T-helper 1 cell treated with Interleukin-12 subunit alpha and Interleukin-12 subunit beta and Interleukin-4 antibody, amounts not matched to agents 30 ng/mL and 1 ng/mL, for 36 hours (primary cell): ENCODE measurements around the gene C1orf232. TPM values are rescaled to one million over a fixed set of nuclear protein-coding genes. Genes with fewer than 3 reads are reported as not detected.

Source experiments
- intact Hi-C: fragments of 100-400 bp; cut with micrococcal nuclease; formaldehyde crosslinking; loops from one replicate; pipeline ENCODE4 v1.15.1; 2024
- total RNA-seq: library from RNA; stranded (reverse); gene quantifications from 2 replicates; pipeline ENCODE4 v1.2.3, GENCODE V29; 2022

Gene C1orf232
- total RNA-seq, 1 donor from 2014 or later = not detected

GRCh38 chr1:26158271-26158907 lies 10.4 kb downstream of the C1orf232 start:
- intact Hi-C loops = no loop called here

GRCh38 chr1:26156285-26157038 lies 12.3 kb downstream of the C1orf232 start:
- intact Hi-C loops = no loop called here

GRCh38 chr1:26155370-26156284 lies 13.1 kb downstream of the C1orf232 start:
- intact Hi-C loops = no loop called here

GRCh38 chr1:26154750-26155149 lies 14.0 kb downstream of the C1orf232 start:
- intact Hi-C loops = no loop called here

- intact Hi-C loops = no loop called here
Observed at GRCh38 chr1:26153966-26154532, 14.7 kb downstream of the C1orf232 start.

GRCh38 chr1:26148887-26149286 lies 19.9 kb downstream of the C1orf232 start:
- intact Hi-C loops = no loop called here

- intact Hi-C loops = loop anchor here (1.0 kb wide), 6 partner anchors 19 to 251 kb away; partner anchors contain the start of gene PDIK1L
Observed at GRCh38 chr1:26145960-26146294, 22.8 kb downstream of the C1orf232 start.

- intact Hi-C loops = loop anchor here (1.0 kb wide), 6 partner anchors 19 to 250 kb away; partner anchors contain the start of gene PDIK1L
Observed at GRCh38 chr1:26145041-26145959, 23.5 kb downstream of the C1orf232 start.

- intact Hi-C loops = no loop called here
Observed at GRCh38 chr1:26142159-26142558, 26.6 kb downstream of the C1orf232 start.

GRCh38 chr1:26138974-26139558 lies 29.7 kb downstream of the C1orf232 start:
- intact Hi-C loops = no loop called here

- intact Hi-C loops = no loop called here
Observed at GRCh38 chr1:26134466-26134865, 34.3 kb downstream of the C1orf232 start.

GRCh38 chr1:26132834-26133167 lies 36.0 kb downstream of the C1orf232 start:
- intact Hi-C loops = no loop called here

- intact Hi-C loops = no loop called here
Observed at GRCh38 chr1:26132128-26132833, 36.5 kb downstream of the C1orf232 start.

- intact Hi-C loops = no loop called here
Observed at GRCh38 chr1:26130695-26131094, 38.1 kb downstream of the C1orf232 start.

GRCh38 chr1:26129778-26130177 lies 39.0 kb downstream of the C1orf232 start:
- intact Hi-C loops = loop anchor here (5.0 kb wide), 3 partner anchors 148 to 697 kb away; partner anchors contain the start of genes HMGN2 and MACO1

GRCh38 chr1:26127235-26128163 lies 41.3 kb downstream of the C1orf232 start:
- intact Hi-C loops = loop anchor here (5.0 kb wide), 3 partner anchors 150 to 695 kb away; partner anchors contain the start of genes HMGN2 and MACO1

GRCh38 chr1:26126321-26127084 lies 42.3 kb downstream of the C1orf232 start:
- intact Hi-C loops = loop anchor here (1.0 to 5.0 kb wide), 9 partner anchors 15 to 694 kb away; partner anchors contain the start of genes CEP85, HMGN2, MACO1 and PAFAH2
